ENCODE results near the gene JARID2.

JARID2 gene

GRCh38 chr6:15382712-15383111, 136.8 kb downstream of the JARID2 start:
- no peak for DNase-seq

GRCh38 chr6:15384901-15385300, 139.0 kb downstream of the JARID2 start:
- DNase-seq = no peak

GRCh38 chr6:15385521-15385920, 139.7 kb downstream of the JARID2 start:
- DNase-seq = no peak

GRCh38 chr6:15386110-15386755, 140.4 kb downstream of the JARID2 start:
- peak; percentile 54 for DNase-seq

- DNase-seq = no peak
Measured at GRCh38 chr6:15386756-15387112, 140.9 kb downstream of the JARID2 start.

- peak; percentile 29 for DNase-seq
Measured at GRCh38 chr6:15387118-15387517, 141.2 kb downstream of the JARID2 start.

GRCh38 chr6:15389084-15389764, 143.4 kb downstream of the JARID2 start:
- DNase-seq = peak; percentile 15

GRCh38 chr6:15389765-15390723, 144.2 kb downstream of the JARID2 start:
- DNase-seq = peak; percentile 76

GRCh38 chr6:15391500-15391899, 145.6 kb downstream of the JARID2 start:
- no peak for DNase-seq

GRCh38 chr6:15392182-15392581, 146.3 kb downstream of the JARID2 start:
- peak; percentile 17 for DNase-seq

GRCh38 chr6:15393605-15394004, 147.7 kb downstream of the JARID2 start:
- DNase-seq = no peak

GRCh38 chr6:15395087-15395486, 149.2 kb downstream of the JARID2 start:
- no peak for DNase-seq

- no peak for DNase-seq
Measured at GRCh38 chr6:15396808-15397207, 150.9 kb downstream of the JARID2 start.

- DNase-seq = peak; percentile 23
Measured at GRCh38 chr6:15398633-15399275, 152.9 kb downstream of the JARID2 start.

- peak; percentile 63 for DNase-seq
Measured at GRCh38 chr6:15399641-15400470, 154.0 kb downstream of the JARID2 start.

GRCh38 chr6:15400572-15401004, 154.7 kb downstream of the JARID2 start:
- peak; percentile 65 for DNase-seq

GRCh38 chr6:15401120-15401519, 155.3 kb downstream of the JARID2 start:
- no peak for DNase-seq

GRCh38 chr6:15401769-15402250, 155.9 kb downstream of the JARID2 start:
- DNase-seq = peak; percentile 7

GRCh38 chr6:15402406-15403045, 156.7 kb downstream of the JARID2 start:
- peak; percentile 49 for DNase-seq

- peak; percentile 20 for DNase-seq
Measured at GRCh38 chr6:15403094-15403755, 157.4 kb downstream of the JARID2 start.

- DNase-seq = no peak
Measured at GRCh38 chr6:15404685-15404980, 158.8 kb downstream of the JARID2 start.

Data from islet precursor cell (in vitro differentiated cells).